HEK293 (cell line): ENCODE results near the gene BLTP3B.

Source experiments
- CTCF ChIA-PET: fragments of 350-600 bp; formaldehyde crosslinking; extraction: SDS; loops from one replicate; lab custom pipeline; 2021; ENCODE audit warnings: antibody characterized with exemption; lab: Yijun Ruan, JAX
- POLR2A ChIA-PET: fragments of 300-600 bp; formaldehyde crosslinking; extraction: SDS; loops from one replicate; lab custom pipeline; 2020; ENCODE audit warnings: antibody characterized with exemption, inconsistent platforms; lab: Yijun Ruan, JAX
- H3K27ac ChIP-seq: fragments of 200-500 bp; sonication (Bioruptor generic); 2 replicates; pipeline ENCODE4 v1.5.1; 2014; ENCODE audit warnings: low read depth, low read length, control low read depth, inconsistent platforms; ENCODE audit errors: extremely low read depth
- H3K36me3 ChIP-seq, 2 experiments: fragments of 200-500 bp in 1 of 2; sonication (Bioruptor generic) in 1 of 2; 1 replicate in 1 of 2; 2 replicates in 1 of 2; pipeline ENCODE4 v1.5.1; 2014 to 2017; ENCODE audit warnings: inconsistent platforms in 2 of 2, low read length in 2 of 2; ENCODE audit not compliant: control insufficient read depth in 2 of 2, insufficient read depth in 1 of 2
- H3K4me1 ChIP-seq: fragments of 200-500 bp; sonication (Bioruptor generic); 2 replicates; pipeline ENCODE4 v1.5.1; 2014; ENCODE audit warnings: mild to moderate bottlenecking, low read length, inconsistent platforms; ENCODE audit not compliant: control insufficient read depth, insufficient read depth
- H3K4me3 ChIP-seq: 2 replicates; pipeline ENCODE4 v1.5.1; 2011; ENCODE audit warnings: low read depth, mild to moderate bottlenecking, control low read depth, low read length, moderate library complexity
- H3K9me3 ChIP-seq: fragments of 200-500 bp; sonication (Bioruptor generic); 2 replicates; pipeline ENCODE4 v1.5.1; 2014; ENCODE audit warnings: low read depth, low read length, inconsistent platforms; ENCODE audit not compliant: control insufficient read depth, insufficient read depth
- KLF1 ChIP-seq: fragments of 450-650 bp; formaldehyde crosslinking; IDR thresholded peaks from 2 replicates; pipeline ENCODE4 v1.5.1; 2016; ENCODE audit warnings: missing biosample characterization, missing genetic modification characterization
- KLF16 ChIP-seq: fragments of 450-650 bp; formaldehyde crosslinking; IDR thresholded peaks from 2 replicates; pipeline ENCODE4 v1.5.1; 2017; ENCODE audit warnings: missing biosample characterization, missing genetic modification characterization
- KLF7 ChIP-seq: fragments of 450-650 bp; formaldehyde crosslinking; IDR thresholded peaks from 2 replicates; pipeline ENCODE4 v1.5.1; 2016; ENCODE audit warnings: missing biosample characterization, missing genetic modification characterization, borderline replicate concordance
- PRDM1 ChIP-seq: fragments of 450-650 bp; formaldehyde crosslinking; IDR thresholded peaks from 2 replicates; pipeline ENCODE4; 2016; ENCODE audit warnings: missing biosample characterization, missing genetic modification characterization
- TRIM28 ChIP-seq: IDR thresholded peaks from 2 replicates; pipeline ENCODE4 v1.6.1; 2011; ENCODE audit warnings: low read length, control low read depth, borderline replicate concordance
- ZBTB48 ChIP-seq: fragments of 450-650 bp; formaldehyde crosslinking; IDR thresholded peaks from 2 replicates; pipeline ENCODE4 v1.5.1; 2016; ENCODE audit warnings: missing biosample characterization, missing genetic modification characterization
- ZFP69B ChIP-seq: fragments of 450-650 bp; formaldehyde crosslinking; IDR thresholded peaks from 2 replicates; pipeline ENCODE4 v1.5.1; 2016; ENCODE audit warnings: missing biosample characterization, missing genetic modification characterization
- ZNF132 ChIP-seq: fragments of 450-650 bp; formaldehyde crosslinking; IDR thresholded peaks from 2 replicates; pipeline ENCODE4 v1.5.1; 2017; ENCODE audit warnings: missing biosample characterization, missing genetic modification characterization, borderline replicate concordance
- ZNF138 ChIP-seq: fragments of 450-650 bp; formaldehyde crosslinking; IDR thresholded peaks from 2 replicates; pipeline ENCODE4 v1.5.1; 2016; ENCODE audit warnings: missing biosample characterization, missing genetic modification characterization, borderline replicate concordance
- ZNF174 ChIP-seq: fragments of 450-650 bp; formaldehyde crosslinking; IDR thresholded peaks from 2 replicates; pipeline ENCODE4 v1.5.0; 2017; ENCODE audit warnings: missing biosample characterization, mild to moderate bottlenecking, missing genetic modification characterization
- ZNF202 ChIP-seq: fragments of 450-650 bp; formaldehyde crosslinking; IDR thresholded peaks from 2 replicates; pipeline ENCODE4 v1.5.1; 2016; ENCODE audit warnings: missing biosample characterization, missing genetic modification characterization, borderline replicate concordance
- ZNF324 ChIP-seq: fragments of 450-650 bp; formaldehyde crosslinking; IDR thresholded peaks from 2 replicates; pipeline ENCODE4 v1.5.1; 2016; ENCODE audit warnings: missing biosample characterization, missing genetic modification characterization
- ZNF433 ChIP-seq: fragments of 450-650 bp; formaldehyde crosslinking; IDR thresholded peaks from 2 replicates; pipeline ENCODE4 v1.5.1; 2016; ENCODE audit warnings: missing biosample characterization, missing genetic modification characterization, low read depth
- ZNF488 ChIP-seq: fragments of 450-650 bp; formaldehyde crosslinking; IDR thresholded peaks from 2 replicates; pipeline ENCODE4 v1.5.1; 2016; ENCODE audit warnings: missing biosample characterization, missing genetic modification characterization
- ZNF501 ChIP-seq: fragments of 450-650 bp; formaldehyde crosslinking; IDR thresholded peaks from 2 replicates; pipeline ENCODE4 v1.5.1; 2016; ENCODE audit warnings: missing biosample characterization, missing genetic modification characterization
- ZNF544 ChIP-seq: fragments of 450-650 bp; formaldehyde crosslinking; IDR thresholded peaks from 2 replicates; pipeline ENCODE4 v1.5.0; 2017; ENCODE audit warnings: missing biosample characterization, missing genetic modification characterization
- ZNF585B ChIP-seq: fragments of 450-650 bp; formaldehyde crosslinking; IDR thresholded peaks from 2 replicates; pipeline ENCODE4 v1.5.1; 2016; ENCODE audit warnings: missing biosample characterization, missing genetic modification characterization
- ZNF626 ChIP-seq: fragments of 450-650 bp; sonication (Bioruptor Pico); formaldehyde crosslinking; IDR thresholded peaks from 2 replicates; pipeline ENCODE4 v1.5.1; 2018; ENCODE audit warnings: missing biosample characterization, missing genetic modification characterization, inconsistent platforms
- ZNF658 ChIP-seq: fragments of 450-650 bp; formaldehyde crosslinking; IDR thresholded peaks from 2 replicates; pipeline ENCODE4; 2016; ENCODE audit warnings: missing biosample characterization, missing genetic modification characterization
- ZNF670 ChIP-seq: fragments of 450-650 bp; formaldehyde crosslinking; IDR thresholded peaks from 2 replicates; pipeline ENCODE4 v1.5.1; 2016; ENCODE audit warnings: missing biosample characterization, missing genetic modification characterization, low read depth
- ZNF776 ChIP-seq: fragments of 450-650 bp; formaldehyde crosslinking; IDR thresholded peaks from 2 replicates; pipeline ENCODE4 v1.5.0; 2017; ENCODE audit warnings: missing biosample characterization, missing genetic modification characterization, borderline replicate concordance
- ZNF785 ChIP-seq: fragments of 450-650 bp; formaldehyde crosslinking; IDR thresholded peaks from 2 replicates; pipeline ENCODE4 v1.5.1; 2016; ENCODE audit warnings: missing biosample characterization, missing genetic modification characterization
- ZNF830 ChIP-seq: fragments of 450-650 bp; IDR thresholded peaks from 2 replicates; pipeline ENCODE4 v1.5.0; 2018; ENCODE audit warnings: missing biosample characterization, missing genetic modification characterization, low read depth, mild to moderate bottlenecking, moderate library complexity
- ZNF837 ChIP-seq: fragments of 450-650 bp; formaldehyde crosslinking; IDR thresholded peaks from 2 replicates; pipeline ENCODE4 v1.5.1; 2016; ENCODE audit warnings: missing biosample characterization, missing genetic modification characterization
- ZSCAN5A ChIP-seq: fragments of 450-650 bp; formaldehyde crosslinking; IDR thresholded peaks from 2 replicates; pipeline ENCODE4 v1.5.1; 2016; ENCODE audit warnings: missing biosample characterization, missing genetic modification characterization
- TF ChIP-seq, protein P1 (sequence below): fragments of 450-650 bp; formaldehyde crosslinking; IDR thresholded peaks from 2 replicates; pipeline ENCODE4 v1.5.1; 2016; ENCODE audit warnings: missing biosample characterization, missing genetic modification characterization
- TF ChIP-seq, protein P2 (sequence below): fragments of 450-650 bp; formaldehyde crosslinking; IDR thresholded peaks from 2 replicates; pipeline ENCODE4 v1.5.1; 2016; ENCODE audit warnings: missing biosample characterization, missing genetic modification characterization
- TF ChIP-seq, protein P3 (sequence below): fragments of 450-650 bp; formaldehyde crosslinking; optimal IDR thresholded peaks from 2 replicates; pipeline ENCODE3; 2016; ENCODE audit warnings: missing biosample characterization, mild to moderate bottlenecking, missing genetic modification characterization

Gene BLTP3B

DNA sequence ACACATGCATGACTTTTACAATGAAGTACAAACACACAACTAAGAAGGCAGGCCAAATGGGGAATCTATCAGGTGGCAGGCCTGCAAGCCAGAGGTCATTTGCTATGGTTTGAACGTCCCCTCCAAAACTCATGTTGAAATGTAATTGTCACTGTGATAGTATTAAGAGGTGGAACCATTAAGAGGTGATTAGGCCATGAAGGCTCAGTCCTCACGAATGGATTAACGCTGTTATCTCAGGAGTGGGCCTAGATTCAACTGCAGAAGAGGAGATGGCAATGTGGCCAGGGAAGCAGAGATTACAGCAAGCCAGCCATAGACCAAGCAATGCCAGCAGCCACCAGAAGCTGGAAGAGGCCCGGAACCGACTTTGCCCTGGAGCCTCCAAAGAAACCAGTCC lies 44.4 kb upstream of the BLTP3B start:
- no peak overlapping the region for H3K27ac ChIP-seq
- TF ChIP-seq ZNF488 (tag by site-specific recombination) (no peak), ZNF433 (tag by site-specific recombination) (no peak), ZNF202 (no peak), ZNF501 (tag by site-specific recombination) (no peak), KLF7 (tag by site-specific recombination) (no peak), ZNF544 (tag by site-specific recombination) (no peak), ZNF830 (tag by site-specific recombination) (no peak), ZSCAN5A (tag by site-specific recombination) (no peak), ZNF626 (tag by site-specific recombination) (no peak), ZNF132 (no peak)
- TF ChIP-seq, protein P1, sequence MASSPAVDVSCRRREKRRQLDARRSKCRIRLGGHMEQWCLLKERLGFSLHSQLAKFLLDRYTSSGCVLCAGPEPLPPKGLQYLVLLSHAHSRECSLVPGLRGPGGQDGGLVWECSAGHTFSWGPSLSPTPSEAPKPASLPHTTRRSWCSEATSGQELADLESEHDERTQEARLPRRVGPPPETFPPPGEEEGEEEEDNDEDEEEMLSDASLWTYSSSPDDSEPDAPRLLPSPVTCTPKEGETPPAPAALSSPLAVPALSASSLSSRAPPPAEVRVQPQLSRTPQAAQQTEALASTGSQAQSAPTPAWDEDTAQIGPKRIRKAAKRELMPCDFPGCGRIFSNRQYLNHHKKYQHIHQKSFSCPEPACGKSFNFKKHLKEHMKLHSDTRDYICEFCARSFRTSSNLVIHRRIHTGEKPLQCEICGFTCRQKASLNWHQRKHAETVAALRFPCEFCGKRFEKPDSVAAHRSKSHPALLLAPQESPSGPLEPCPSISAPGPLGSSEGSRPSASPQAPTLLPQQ, result no peak
- no peaks in the 10 kb centered on the region for H3K36me3 ChIP-seq
- CTCF ChIA-PET, result no interaction called here
- H3K9me3 ChIP-seq, result no peaks in the 10 kb centered on the region
- POLR2A ChIA-PET, result no interaction called here
- H3K4me1 ChIP-seq, result no peaks in the 10 kb centered on the region
- no peak overlapping the region for H3K4me3 ChIP-seq

DNA sequence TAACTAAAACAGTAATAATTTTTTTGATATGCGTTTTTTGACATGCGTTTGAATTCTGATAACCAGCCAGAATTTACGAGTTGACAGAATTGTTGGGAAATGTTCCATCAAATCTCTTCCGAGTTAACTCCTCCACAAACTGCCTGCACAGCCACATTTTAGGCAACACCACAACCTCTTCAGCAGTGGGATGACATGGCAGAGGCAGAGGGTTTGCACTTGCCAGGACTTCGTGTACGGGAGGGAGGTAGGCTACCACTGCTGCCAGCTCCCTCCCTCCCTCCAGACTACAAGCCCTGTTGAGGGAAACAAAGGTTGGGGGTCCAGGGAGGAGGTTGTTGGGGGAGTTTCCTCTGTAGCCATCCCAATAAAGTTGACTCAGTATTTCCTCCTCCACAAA lies 43.4 kb upstream of the BLTP3B start:
- H3K4me1 ChIP-seq, result no peaks in the 10 kb centered on the region
- no peaks in the 10 kb centered on the region for H3K9me3 ChIP-seq
- TF ChIP-seq ZBTB48 (tag by site-specific recombination) (no peak), ZNF544 (tag by site-specific recombination) (no peak), KLF16 (tag by site-specific recombination) (no peak), TRIM28 (no peak), ZNF138 (tag by site-specific recombination) (no peak), ZNF658 (tag by site-specific recombination) (no peak), ZNF670 (tag by site-specific recombination) (no peak), ZNF776 (tag by site-specific recombination) (no peak), KLF1 (no peak), ZNF324 (tag by site-specific recombination) (no peak), ZNF174 (tag by site-specific recombination) (no peak), ZFP69B (tag by site-specific recombination) (no peak), PRDM1 (tag by site-specific recombination) (no peak), ZNF585B (no peak), ZNF837 (tag by site-specific recombination) (no peak), ZNF785 (tag by site-specific recombination) (no peak), ZNF488 (tag by site-specific recombination) (no peak)
- TF ChIP-seq, protein P2, sequence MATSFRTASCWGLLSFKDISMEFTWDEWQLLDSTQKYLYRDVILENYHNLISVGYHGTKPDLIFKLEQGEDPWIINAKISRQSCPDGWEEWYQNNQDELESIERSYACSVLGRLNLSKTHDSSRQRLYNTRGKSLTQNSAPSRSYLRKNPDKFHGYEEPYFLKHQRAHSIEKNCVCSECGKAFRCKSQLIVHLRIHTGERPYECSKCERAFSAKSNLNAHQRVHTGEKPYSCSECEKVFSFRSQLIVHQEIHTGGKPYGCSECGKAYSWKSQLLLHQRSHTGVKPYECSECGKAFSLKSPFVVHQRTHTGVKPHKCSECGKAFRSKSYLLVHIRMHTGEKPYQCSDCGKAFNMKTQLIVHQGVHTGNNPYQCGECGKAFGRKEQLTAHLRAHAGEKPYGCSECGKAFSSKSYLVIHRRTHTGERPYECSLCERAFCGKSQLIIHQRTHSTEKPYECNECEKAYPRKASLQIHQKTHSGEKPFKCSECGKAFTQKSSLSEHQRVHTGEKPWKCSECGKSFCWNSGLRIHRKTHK (tag by site-specific recombination), result no peak
- TF ChIP-seq, protein P3, sequence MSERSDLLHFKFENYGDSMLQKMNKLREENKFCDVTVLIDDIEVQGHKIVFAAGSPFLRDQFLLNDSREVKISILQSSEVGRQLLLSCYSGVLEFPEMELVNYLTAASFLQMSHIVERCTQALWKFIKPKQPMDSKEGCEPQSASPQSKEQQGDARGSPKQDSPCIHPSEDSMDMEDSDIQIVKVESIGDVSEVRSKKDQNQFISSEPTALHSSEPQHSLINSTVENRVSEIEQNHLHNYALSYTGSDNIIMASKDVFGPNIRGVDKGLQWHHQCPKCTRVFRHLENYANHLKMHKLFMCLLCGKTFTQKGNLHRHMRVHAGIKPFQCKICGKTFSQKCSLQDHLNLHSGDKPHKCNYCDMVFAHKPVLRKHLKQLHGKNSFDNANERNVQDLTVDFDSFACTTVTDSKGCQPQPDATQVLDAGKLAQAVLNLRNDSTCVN (tag by site-specific recombination), result no peak
- no peak overlapping the region for H3K4me3 ChIP-seq
- CTCF ChIA-PET, result no interaction called here
- no peak overlapping the region for H3K27ac ChIP-seq
- POLR2A ChIA-PET, result no interaction called here
- H3K36me3 ChIP-seq, result no peaks in the 10 kb centered on the region
